HG03460 (cell line): ENCODE measurements around the gene PIK3C3.
"Not testable (repeated sequence)": the region's sequence is repeated elsewhere in the genome, so short reads cannot be mapped to it uniquely, and the experiment has no call there.

Experiments used
- ATAC-seq: cut with Tn5 transposase; IDR thresholded peaks from one replicate; pipeline ENCODE4 v1.9.1; 2021; ENCODE audit not compliant: unreplicated experiment

Gene PIK3C3

GRCh38 chr18:41965634-41966255 is 10.7 kb downstream of the PIK3C3 start:
- ATAC-seq, result no peak

- ATAC-seq, result no peak
These were observed 11.9 kb downstream of the PIK3C3 start for GRCh38 chr18:41966943-41967342.

GRCh38 chr18:41967680-41968079 is 12.6 kb downstream of the PIK3C3 start:
- no peak for ATAC-seq

- no peak for ATAC-seq
These were observed 14.8 kb downstream of the PIK3C3 start for GRCh38 chr18:41969881-41970280.

GRCh38 chr18:41972067-41972925 is 17.3 kb downstream of the PIK3C3 start:
- ATAC-seq, result no peak

- peak; percentile 50 for ATAC-seq
These were observed 18.9 kb downstream of the PIK3C3 start for GRCh38 chr18:41973983-41974382.

- ATAC-seq, result no peak
These were observed 19.8 kb downstream of the PIK3C3 start for GRCh38 chr18:41974796-41975201.

- ATAC-seq, result no peak
These were observed 20.2 kb downstream of the PIK3C3 start for GRCh38 chr18:41975284-41975683.

GRCh38 chr18:41977233-41977632 is 22.2 kb downstream of the PIK3C3 start:
- no peak for ATAC-seq

- peak; percentile 93 for ATAC-seq
These were observed 28.1 kb downstream of the PIK3C3 start for GRCh38 chr18:41982942-41983660.

- no peak for ATAC-seq
These were observed 30.9 kb downstream of the PIK3C3 start for GRCh38 chr18:41985914-41986313.

GRCh38 chr18:41989508-41989907 is 34.5 kb downstream of the PIK3C3 start:
- ATAC-seq, result no peak

- peak; percentile 77 for ATAC-seq
These were observed 37.0 kb downstream of the PIK3C3 start for GRCh38 chr18:41992066-41992465.

GRCh38 chr18:41992703-41993102 is 37.7 kb downstream of the PIK3C3 start:
- ATAC-seq, result no peak

GRCh38 chr18:41993151-41993550 is 38.1 kb downstream of the PIK3C3 start:
- ATAC-seq, result no peak

GRCh38 chr18:41996020-41996419 is 41.0 kb downstream of the PIK3C3 start:
- ATAC-seq, result no peak

- ATAC-seq, result no peak
These were observed 44.7 kb downstream of the PIK3C3 start for GRCh38 chr18:41999751-42000150.

- no peak for ATAC-seq
These were observed 46.8 kb downstream of the PIK3C3 start for GRCh38 chr18:42001801-42002200.

- no peak for ATAC-seq
These were observed 49.6 kb downstream of the PIK3C3 start for GRCh38 chr18:42004653-42005052.

GRCh38 chr18:42005782-42006181 is 50.7 kb downstream of the PIK3C3 start:
- no peak for ATAC-seq

- ATAC-seq, result not testable (repeated sequence)
These were observed 54.4 kb downstream of the PIK3C3 start for GRCh38 chr18:42009457-42009856.

GRCh38 chr18:42011053-42011452 is 56.0 kb downstream of the PIK3C3 start:
- ATAC-seq, result peak; percentile 99
